Superior temporal gyrus (tissue), 1 donor: ENCODE measurements around the gene SDK2.
"Not testable (repeated sequence)": the region's sequence is repeated elsewhere in the genome, so short reads cannot be mapped to it uniquely, and the experiment has no call there.

Experiments used
- DNase-seq: peaks from one replicate; pipeline ENCODE4 v3.0.0-alpha.2; 2016; ENCODE audit errors: extremely low spot score

SDK2 gene

DNA sequence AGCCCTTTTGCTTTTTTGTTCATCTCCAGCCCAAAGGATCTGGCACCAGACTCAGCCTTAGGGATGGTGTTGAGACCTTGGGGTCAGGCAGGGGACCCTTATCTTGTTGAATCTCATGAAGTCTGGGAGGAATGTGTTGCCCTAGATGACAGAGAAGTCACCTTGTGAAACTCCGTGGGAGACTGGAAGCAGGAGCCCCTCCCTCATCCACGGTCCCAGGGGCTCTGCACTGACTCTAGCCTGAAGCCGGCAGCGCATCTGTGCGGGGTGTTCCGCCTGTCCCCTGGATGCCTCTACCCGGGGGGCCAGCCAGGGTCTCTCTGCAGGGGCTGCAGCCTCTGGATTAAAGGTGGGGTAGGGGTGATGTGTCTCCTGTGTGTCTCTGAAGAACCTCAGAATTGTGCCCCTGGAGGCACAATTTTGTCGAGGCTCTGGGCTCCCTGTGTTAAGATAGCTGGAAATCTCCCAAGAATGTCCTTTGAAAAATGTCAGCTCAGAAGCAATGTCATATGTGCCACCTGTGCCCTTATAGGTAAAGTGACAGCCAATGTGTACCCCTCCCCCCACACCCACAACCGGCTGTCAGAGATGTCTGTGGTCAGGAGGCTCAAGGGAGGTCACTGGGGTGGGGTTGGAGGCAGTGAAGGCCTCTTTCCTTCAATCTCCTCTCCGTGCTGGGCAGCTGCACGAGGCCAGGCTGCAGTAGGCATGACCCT is 300.3 kb downstream of the SDK2 start:
- DNase-seq: no peak

DNA sequence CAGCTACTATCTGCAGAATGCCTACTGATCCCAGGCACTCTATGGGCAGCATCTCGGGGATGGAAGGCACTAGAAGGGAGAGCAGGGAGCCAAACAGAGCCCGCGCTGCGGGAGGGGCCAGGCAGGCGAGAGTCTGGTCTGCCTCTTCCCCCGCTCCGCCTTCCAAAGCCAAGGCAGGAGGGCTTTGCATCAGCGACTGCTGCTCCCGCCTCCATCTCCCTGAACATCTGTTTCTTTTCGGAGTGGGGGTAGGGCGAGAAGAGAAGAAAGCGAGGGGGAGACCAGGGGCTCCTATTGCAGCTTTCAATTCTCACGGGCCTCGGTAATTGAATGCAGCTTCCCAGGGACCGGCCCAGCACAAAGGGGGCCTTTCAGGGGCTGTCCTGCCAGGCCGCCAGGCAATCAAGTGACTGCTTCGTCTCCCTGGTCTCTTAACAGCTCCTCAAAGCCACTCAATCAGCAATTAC is 301.0 kb downstream of the SDK2 start:
- DNase-seq: peak; percentile 78

DNA sequence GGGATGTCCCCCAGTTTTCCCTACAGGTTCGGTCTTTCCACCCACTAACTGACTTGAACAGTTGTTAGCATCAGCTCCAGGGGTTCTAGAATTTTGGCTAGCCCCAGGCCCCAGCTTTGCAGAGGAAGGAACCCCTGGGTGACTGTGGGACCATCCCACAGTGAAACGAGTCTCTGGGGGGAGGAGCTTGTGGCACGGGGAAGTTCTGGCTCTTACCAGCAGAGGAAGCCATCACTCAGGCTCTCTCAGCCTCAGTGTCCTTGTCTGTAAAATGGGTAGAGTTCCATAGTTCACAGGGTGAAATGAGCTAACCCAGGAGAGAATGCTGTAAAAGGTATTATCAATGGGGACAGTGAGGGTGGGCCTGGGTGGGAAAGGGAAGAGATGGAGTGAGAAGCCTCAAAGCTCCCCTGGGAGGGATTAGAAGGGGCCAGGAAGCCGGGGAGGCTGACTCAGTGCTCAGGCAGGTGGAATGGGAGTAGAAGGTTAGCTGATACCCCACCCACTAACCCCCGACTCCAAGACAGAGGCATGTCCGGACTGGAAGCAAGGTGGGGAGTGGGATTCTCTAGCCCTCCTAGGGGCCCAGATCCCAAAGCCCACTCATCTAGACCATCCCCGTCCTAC is 301.6 kb downstream of the SDK2 start:
- DNase-seq: no peak

DNA sequence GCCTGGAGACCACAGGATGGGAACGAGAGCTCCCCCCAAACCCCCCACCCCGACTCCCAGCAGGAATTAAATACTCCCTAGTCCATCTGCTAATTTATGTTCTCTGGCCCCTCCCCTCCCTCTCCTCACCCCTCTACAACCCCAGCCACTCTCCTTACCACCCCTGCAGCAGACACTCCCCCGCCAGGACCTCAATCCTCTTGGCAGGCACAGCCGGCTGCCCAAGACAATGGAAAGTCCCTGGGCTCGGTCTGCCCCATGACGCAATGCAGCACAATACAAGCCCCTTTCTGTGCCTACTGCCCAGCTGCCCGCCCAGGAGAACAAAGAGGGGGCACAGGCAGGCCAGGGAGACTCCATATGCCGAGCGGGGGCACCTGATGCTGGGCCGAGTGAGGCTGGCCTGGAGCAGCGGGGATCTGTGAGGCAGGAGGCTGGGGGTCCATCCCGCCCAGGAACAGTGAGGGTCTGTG is 302.2 kb downstream of the SDK2 start:
- DNase-seq: peak; percentile 96

DNA sequence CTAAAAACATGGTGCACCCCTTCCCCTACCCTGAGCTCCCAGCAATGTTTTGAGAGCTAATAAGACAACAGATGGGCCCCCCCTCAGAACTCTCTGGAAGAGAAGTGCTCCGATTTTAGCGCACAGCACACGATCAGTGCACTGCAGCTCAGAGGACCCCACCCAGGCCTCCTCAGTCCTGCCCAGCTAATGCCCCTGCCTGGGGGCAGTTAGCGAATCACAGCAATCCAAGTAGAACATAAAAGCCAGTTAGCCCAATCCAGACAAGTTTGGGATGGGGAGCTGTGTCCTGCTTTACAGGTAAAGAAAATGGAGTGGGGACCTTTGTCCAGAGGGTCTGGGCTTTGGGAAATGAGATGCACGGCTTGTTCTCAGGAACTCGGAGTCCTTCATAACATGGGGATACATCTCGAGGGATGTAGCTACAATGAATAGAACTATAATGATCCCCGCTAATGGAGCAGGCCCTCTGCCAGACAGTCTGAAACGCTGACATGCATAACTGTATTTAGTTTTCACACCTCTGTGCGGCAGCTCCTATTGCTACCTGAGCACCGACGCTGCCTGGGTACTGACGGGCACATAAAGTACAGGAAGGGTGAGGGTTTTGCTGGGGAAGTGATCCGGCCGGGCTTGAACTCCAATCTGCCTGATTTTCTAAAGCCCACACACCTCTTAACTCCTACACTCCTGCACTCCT is 302.7 kb downstream of the SDK2 start:
- DNase-seq: no peak

DNA sequence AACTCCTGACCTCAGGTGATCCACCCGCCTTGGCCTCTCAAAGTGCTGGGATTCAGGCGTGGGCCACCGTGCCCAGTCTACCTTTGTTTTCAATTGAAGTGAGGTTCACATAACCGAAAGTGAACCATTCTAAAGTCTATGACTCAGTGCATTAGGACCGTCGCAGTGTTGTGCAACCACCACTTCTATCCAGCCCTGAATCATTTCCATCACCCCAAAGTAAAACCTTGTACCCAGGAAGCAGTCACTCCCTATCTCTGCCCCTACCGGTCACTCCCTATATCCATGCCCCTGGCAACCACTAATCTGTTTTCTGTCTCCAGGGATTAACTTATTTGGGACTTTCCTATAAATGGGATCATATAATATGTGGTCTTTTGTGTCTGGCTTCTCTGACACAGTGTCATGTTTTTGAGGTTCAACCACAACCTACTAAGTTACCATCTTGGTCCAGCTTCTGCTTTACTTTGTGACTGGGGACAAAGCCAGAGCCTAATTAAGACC is 304.1 kb downstream of the SDK2 start:
- DNase-seq: no peak

DNA sequence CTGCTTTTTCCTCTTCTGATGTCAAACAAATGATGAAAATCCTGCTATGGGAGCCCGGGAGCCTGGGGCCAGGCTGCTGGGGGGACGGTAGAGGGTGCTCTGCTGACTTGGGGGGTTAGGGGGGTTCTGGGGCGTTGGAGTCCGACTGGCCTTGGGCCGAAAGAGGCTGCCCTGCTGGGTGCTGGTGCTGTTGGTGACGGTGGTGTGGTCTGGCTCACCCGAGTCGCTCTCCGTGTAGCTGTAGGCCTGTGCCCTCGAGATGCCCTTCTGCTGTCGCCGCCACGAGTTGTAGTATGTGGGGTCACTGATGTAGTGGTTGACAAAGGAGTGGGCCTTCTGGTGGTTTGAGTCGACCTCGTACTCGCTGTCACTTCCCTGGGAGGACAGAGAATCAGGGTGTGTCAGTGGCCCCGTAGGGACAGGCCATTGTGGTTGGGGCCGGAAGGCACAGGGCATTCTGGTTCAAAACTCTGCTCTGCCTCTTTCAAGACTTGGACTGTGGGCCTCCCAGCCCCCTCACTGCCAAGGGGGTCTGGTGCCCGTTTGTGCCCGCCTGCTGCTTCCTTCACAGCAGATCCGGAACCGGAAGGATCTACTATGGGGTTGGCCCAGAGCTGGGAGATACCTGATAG is 305.6 kb downstream of the SDK2 start:
- no peak for DNase-seq

DNA sequence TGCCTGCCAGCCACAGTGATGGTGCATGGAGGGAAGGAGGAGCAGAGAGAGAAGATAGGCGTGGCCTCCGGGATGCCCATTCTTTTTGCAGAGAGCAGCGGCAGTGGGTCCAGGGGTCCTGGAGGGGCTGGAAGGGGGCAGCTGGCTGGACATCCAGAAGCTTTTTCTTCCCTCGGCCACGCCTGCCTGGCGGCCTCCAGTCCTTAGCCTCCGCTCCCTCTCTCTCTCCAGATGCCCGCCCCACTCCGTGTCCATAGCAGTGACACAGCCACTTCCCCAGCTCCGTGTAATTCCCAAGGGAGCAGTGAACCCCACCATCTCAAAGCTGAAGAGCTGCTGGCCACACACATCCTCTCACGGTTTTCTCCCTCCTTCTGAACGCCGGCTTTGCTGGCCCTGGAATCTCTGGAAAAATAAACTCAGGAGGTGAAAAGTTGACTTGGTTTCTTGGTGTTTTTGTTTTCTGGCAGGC is 306.2 kb downstream of the SDK2 start:
- no peak for DNase-seq

DNA sequence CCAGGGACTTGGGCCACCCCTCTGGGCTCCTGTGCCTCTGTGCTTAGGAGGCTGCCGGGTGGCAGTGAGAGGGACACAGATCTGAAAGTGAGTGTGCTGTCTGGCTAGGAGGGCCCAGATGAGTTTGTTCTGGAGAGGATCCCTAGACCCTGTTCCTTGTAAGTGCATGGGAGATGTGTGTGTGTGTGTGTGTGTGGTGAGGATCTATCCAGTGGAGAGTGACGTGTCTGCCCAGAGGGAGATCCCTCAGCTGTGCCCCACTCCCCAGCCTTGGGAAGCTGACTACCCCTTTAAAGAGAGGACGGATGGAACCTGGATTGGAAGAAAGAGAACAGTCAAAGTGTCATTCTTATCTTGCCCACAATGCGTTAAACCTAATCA is 306.9 kb downstream of the SDK2 start:
- no peak for DNase-seq

DNA sequence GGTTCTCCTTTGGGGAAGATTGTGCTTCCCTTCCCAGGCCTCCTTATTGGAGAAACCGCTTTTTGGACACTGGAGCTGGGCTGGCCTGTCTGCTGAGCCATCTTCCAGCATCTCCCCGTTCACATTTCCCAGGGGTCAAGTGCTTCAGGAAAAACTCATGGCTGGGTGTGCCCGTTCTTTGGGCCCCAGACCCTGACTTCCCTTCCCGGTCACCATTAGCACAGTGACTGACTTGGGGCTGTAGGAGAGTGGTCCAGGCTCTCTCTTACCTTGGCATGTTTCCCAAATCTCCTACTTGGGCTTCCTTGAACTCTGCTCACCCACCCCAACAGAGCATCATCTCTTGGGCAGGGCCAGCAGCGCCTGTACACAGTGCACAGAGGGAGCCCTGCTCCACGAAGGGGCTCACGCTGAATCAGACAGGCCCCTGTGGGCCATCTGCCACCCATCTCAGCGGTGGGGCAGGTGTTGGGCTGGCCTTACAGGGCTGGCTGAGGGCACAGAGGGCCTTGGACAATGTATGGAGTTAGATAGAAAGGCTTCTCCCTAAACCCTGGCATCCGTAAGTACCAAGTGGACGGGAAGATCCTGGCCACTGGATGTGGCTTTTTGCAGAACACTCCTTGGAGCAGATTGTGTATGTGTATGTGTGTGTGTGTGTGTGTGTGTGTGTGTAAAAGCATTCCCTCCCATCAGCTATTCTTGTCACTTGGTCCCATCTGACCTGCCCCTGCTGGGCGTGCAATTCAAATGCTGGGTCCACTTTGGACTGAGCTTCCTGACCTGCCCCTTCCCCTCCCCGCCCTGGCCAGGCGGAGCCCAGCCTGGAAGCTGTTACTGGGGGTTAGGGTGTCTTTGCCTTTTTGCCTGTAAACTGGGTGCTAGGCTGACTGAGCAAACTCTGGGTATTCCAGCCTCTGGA is 307.6 kb downstream of the SDK2 start:
- DNase-seq: no peak

DNA sequence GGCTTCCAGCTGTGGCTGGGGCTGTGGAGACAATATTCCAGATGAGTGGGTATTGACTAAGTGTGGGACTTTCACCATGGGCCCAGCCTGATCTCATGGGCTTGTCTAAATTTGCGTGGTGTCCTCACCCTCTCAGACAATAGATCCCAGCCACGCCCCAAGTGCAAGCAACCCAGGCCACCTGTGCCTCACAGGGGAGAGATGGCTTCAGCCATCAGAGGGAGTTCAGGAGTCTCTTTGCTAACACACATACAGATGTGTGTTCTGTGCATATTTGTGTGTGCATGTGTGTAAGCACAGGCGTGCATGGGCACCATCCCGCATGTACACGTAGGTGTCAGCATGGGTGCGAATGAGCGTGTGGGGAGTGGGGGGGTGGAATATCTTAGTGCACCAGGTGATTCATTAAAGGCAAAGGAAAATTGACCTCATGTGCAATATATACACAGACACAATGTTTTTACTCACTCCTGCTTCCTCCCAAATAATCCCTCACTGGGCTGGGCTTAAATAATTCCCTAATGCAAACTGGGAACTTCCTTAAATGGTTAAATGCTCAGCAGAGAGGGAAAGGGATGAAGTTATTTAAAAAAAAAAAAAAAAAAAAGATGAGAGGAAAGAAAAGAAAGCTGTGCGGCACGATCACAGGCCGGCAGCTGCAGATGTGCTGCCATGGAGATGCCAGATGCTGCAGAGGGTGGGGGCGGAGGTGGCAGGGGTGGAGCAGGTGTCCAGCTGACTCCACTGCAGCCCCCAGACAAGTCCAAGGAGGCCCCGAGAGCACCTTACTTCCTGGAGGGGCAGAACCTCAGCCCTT is 308.4 kb downstream of the SDK2 start:
- DNase-seq: no peak

DNA sequence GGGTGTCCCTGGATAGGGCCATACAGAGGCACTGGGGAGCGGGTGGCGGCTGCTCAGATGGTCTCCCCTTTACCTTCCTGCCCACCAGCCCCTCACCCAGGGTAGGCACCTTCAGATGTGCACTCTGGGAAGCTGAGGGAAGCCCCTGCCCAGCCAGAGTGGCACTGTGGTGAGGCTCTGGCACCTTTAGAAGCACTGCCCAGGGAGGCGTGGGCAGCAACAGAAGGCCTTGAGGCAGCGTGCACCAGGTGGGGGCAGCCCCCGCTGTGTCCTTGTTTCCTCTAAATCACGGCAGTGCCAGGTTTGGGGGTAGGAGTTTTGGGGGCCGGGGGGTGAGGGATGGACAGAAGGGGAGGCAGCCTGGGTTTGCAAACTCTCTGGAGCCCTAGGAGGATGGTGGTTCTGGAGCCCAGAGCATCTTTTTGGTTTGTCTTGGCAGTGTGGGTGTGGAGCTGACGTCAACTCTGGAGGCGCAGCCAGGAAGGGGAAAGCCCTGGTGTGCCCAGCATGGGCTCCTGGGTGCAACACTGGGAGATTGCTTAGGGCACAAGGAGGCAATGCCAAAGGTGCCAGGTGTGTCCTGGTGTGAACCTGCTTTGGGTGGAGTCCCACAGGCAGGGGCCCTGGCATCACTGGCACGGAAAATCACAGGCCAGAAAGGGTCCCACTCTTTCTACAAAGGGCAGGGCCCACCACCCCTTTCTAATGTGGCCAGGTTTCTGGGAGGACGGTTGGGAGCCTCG is 309.3 kb downstream of the SDK2 start:
- DNase-seq: no peak

DNA sequence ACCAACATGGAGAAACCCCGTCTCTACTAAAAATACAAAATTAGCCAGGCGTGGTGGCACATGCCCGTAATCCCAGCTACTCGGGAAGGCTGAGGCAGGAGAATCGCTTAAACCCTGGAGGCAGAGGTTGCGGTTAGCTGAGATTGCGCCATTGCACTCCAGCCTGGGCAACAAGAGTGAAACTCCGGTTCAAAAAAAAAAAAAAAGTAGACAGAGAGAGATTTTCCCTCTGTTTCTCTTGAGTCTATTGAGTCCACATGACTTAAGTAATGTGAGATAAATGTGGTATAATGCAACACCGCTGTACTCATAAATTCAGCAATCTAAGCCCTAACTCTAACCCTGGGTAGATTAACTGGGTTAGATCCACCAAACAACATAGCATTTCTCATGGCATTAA is 310.8 kb downstream of the SDK2 start:
- DNase-seq: not testable (repeated sequence)

DNA sequence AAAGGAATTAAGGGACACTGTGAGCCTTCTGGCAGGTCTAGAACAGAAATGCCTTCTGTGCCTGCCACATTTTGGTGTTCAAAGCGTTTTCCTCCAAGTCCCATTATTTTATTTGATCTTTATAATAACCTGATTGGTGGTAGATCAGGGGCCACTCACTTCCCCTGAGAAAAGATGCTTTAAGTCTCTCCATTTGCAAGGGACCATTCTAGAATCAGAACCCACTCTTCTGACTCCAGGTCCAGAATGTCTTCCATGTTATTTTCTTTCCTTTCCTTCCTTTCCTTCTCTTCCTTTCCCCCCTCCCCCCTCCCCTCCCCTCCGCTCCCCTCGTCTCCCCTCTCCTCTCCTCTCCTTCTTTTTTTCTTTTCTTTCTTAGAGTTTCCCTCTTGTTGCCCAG is 313.2 kb downstream of the SDK2 start:
- no peak for DNase-seq

DNA sequence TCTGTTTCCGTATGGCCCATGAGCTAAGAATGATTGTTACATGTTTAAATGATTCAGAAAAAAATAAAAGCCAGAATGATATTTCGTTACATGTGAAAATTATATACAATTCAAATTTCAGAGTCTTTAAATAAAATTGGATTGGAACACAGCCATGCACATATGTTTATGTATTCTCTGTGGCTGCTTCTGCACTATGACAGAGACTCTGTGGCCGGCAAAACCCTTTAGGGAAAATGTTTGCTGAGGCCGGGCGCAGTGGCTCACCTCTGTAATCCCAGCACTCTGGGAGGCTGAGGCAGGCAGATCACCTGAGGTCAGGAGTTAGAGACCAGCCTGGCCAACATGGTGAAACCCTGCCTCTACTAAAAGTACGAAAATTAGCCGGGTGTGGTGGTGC is 316.6 kb downstream of the SDK2 start:
- DNase-seq: no peak

DNA sequence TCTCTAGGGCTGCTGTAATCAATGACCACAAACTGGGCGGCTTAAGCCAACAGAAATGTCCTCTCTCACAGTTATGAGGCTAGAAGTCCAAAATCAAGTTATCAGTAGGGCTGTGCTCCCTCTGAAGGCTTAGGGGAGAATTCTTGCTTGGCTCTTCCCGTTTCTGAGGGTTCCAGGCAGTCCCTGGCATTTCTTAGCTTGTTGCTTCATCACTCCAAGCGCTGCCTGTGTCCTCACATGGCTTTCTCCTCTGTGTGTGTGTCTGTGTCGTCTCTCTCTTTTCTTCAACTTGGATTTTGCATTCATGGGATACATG is 318.8 kb downstream of the SDK2 start:
- no peak for DNase-seq

DNA sequence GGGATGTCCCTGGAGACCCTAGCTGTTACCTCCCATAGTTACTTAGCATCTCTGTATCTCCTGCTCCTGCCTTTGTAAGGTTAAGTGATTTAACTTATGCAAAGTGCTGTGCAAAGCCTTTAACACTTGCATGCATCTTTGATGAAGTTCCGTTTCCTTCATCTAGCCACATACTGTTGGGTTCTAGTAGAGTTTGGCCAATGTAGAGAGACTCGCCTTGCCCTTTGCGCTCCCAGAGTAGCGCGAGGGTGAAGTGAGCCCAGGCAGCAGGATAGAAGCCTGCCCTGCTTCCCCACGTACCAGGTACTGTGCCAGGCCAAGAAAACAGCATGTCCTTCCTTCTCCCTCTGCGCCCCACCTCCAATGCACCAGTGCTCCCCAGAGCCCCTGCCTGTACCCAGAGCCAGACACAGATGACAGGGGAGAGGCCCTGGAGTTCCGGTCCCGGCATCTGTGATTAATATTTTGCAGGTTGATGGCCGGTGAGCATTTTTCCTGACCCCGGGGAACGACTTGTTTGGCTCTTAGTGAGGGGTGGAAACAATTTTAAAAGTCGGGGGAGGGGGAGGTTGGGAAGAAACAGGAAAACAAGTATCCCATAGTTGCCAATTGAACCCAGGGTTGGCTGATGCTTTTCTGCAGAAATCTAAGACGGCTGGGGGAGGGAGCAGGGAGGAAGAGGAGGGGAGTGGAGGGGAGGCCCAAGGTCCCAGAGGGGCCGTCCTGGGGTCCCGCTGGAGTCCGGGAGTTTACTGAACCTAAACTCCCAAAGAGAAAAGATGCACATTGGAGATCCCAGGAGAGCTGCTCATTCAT is 319.3 kb downstream of the SDK2 start:
- no peak for DNase-seq

DNA sequence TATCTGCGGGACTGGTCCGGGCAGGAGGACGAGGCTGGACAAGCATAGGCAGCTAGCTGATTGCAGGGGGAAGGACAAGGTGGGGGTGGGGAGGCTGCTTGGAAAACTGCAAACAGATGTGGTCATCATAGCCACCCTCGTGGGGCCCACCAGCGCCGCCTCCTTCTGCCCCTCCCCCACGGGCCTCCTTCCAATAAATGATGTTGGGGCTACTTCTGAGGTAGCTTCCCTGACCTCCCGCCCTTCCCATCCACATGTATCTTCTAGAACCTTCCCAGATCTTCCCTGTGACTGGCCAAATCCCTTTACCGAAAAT is 320.1 kb downstream of the SDK2 start:
- DNase-seq: no peak
